Heart left ventricle (tissue), 16 donors: ENCODE results near the gene TAS1R3. TPM values are rescaled to one million over a fixed set of nuclear protein-coding genes. Genes with fewer than 3 reads are reported as not detected.

Experiments used
- ATAC-seq, 4 donors: fragments of 200-7000 bp; cut with Tn5 transposase; one replicate each; pipeline ENCODE4 v1.9.1; 2020 to 2022; ENCODE audit warnings: moderate library complexity in 4 of 4, mild to moderate bottlenecking in 3 of 4, moderate number of reproducible peaks in 1 of 4
- DNase-seq, 5 donors: peaks; one replicate each; pipeline ENCODE4 v3.0.0-alpha.2; 2020
- H3K27ac ChIP-seq, 12 donors: fragments of 200-600 bp; sonication (generic) in 4 of 12; one replicate each; pipeline versions ENCODE4 v1.5.0 to v1.8.0; 2016 to 2022; ENCODE audit warnings: mild to moderate bottlenecking in 2 of 12
- H3K27me3 ChIP-seq, 9 donors: fragments of 200-600 bp; sonication (generic) in 2 of 9; one replicate each; pipeline versions ENCODE4 v1.5.1 to v1.8.0; 2016 to 2022; ENCODE audit warnings: mild to moderate bottlenecking in 3 of 9
- H3K36me3 ChIP-seq, 9 donors: fragments of 200-600 bp; sonication (generic) in 2 of 9; one replicate each; pipeline versions ENCODE4 v1.5.0 to v1.8.0; 2018 to 2022; ENCODE audit warnings: mild to moderate bottlenecking in 2 of 9
- H3K4me1 ChIP-seq, 12 donors: fragments of 200-600 bp; sonication (generic) in 4 of 12; one replicate each; pipeline versions ENCODE4 v1.5.0 to v1.8.0; 2016 to 2022; ENCODE audit warnings: mild to moderate bottlenecking in 3 of 12
- H3K4me3 ChIP-seq, 12 donors: fragments of 200-600 bp; sonication (generic) in 4 of 12; one replicate each; pipeline versions ENCODE4 v1.5.0 to v1.8.0; 2017 to 2022; ENCODE audit warnings: mild to moderate bottlenecking in 9 of 12, moderate library complexity in 4 of 12
- H3K9me3 ChIP-seq, 12 donors: fragments of 200-600 bp; sonication (generic) in 4 of 12; one replicate each; pipeline versions ENCODE4 v1.5.0 to v1.8.0; 2016 to 2022; ENCODE audit warnings: mild to moderate bottlenecking in 1 of 12
- CTCF ChIP-seq, 12 donors: fragments of 200-600 bp; sonication (generic) in 4 of 12; IDR thresholded peaks; one replicate each; pipeline versions ENCODE4 v1.5.0 to v1.8.0; 2018 to 2022; ENCODE audit warnings: antibody characterized with exemption in 12 of 12, mild to moderate bottlenecking in 5 of 12
- POLR2A ChIP-seq, 2 donors: fragments of 450-650 bp; IDR thresholded peaks; one replicate each; pipeline ENCODE4 v1.6.1; 2017; ENCODE audit warnings: antibody characterized with exemption in 2 of 2, mild to moderate bottlenecking in 2 of 2, moderate library complexity in 2 of 2
- WGBS, 4 donors: extraction: QIAGEN DNeasy Blood & Tissue Kit in 2 of 4; methylation state at CpG; one replicate each; pipeline versions ENCODE4 v1.1.5 to v1.1.7; 2013 to 2018; 5-methylcytosine and 5-hydroxymethylcytosine counted together
- intact Hi-C, 10 donors: fragments of 100-400 bp; cut with DNase I; formaldehyde crosslinking; loops; one replicate each; pipeline versions ENCODE4 v1.11.1 to v1.14.2; 2022
- polyA plus RNA-seq, 2 donors: library from polyadenylated mRNA; stranded (reverse); fragments of 200-250 nt; gene quantifications; one replicate each; pipeline ENCODE4 v1.2.3, GENCODE V29; 2013
- total RNA-seq, 9 donors: library from RNA; depleted of rRNA in 2 of 9; stranded (reverse); fragments of >200 nt in 2 of 9; fragmentation: NEBNext Ultra II Directional in 3 of 9; extraction: Animal tissue kit (Norgen Biotek cat#: 25700) in 3 of 9; gene quantifications; one replicate each; pipeline versions ENCODE4 v1.1.0 to v1.2.4, GENCODE V29; 2016 to 2023
- donor health status: ischemic (EF 13 %, LVEDD 7.1; RV severe dilation, severe dysfunction).
- donor health status: healthy with polysubstance abuse.
- donor health status: DM: no; HTN: yes; CAD: no.
- donor health status: DM: no; HTN: no; CAD: no.
- donor health status: ischemic (EF 25% LVEDD 6.9; RV normal size, moderate dysfunction).
- donor health status: ischemic (EF 25% LVEDD 5.7; RV mildly dilated, moderate dysfunction).
- donor health status: healthy.
- donor health status: DM: yes; HTN: yes; CAD: no.
- donor health status: ischemic (EF 35%, LVEDD 5.7; RV mildly dilated, moderate dysfunction).
- donor health status: nonischemic (EF 11% LVEDD 7.7; RV severe dilation, severe dysfunction).
- donor health status: DM: yes; HTN: yes; CAD: no.
- donor health status: PGD.
- donor health status: ischemic (EF 29% LVEDD 5.4; RV normal size, mild dysfunction).
- donor health status: nonischemic (EF 23%, LVEDD 6.1; RV moderate dilation, normal function).

TAS1R3 gene
- total and polyA plus RNA-seq, 11 donors = 0.21 to 1.3 (median 0.38) TPM

GRCh38 chr1:1351511-1352427 is 20.7 kb downstream of the TAS1R3 start:
- ATAC-seq = peak; percentile 14 to 35 (median 20)
- no peak for TF ChIP-seq POLR2A (IDR thresholded peaks at IDR 0.05)
- no peak for TF ChIP-seq CTCF (IDR thresholded peaks at IDR 0.05)
- H3K27ac ChIP-seq = peak overlapping the region in 11 of 12 donors; percentile 9 to 79 (median 49)
- peaks cover under 1 to 42% (median 17%) of the 10 kb centered on the region in 9 donors for H3K27me3 ChIP-seq
- peak in 4 of 5 donors; percentile 64 to 86 (median 70) for DNase-seq
- H3K36me3 ChIP-seq = peaks cover 0 to 24% (median 0%) of the 10 kb centered on the region in 9 donors
- peaks cover 3 to 73% (median 47%) of the 10 kb centered on the region in 12 donors for H3K4me1 ChIP-seq
- WGBS, 4 donors = 51 to 68% (median 55%) methylated on average over 25 to 29 of the region's 29 CpGs
- peak overlapping the region in 3 of 12 donors; percentile 19 to 32 (median 23) for H3K4me3 ChIP-seq
- no peaks in the 10 kb centered on the region for H3K9me3 ChIP-seq
- intact Hi-C loops = no loop called here

GRCh38 chr1:1352786-1353388 is 21.8 kb downstream of the TAS1R3 start:
- Histone ChIP-seq H3K9me3 (no peaks in the 10 kb centered on the region), H3K4me1 (peaks cover 2 to 64% (median 37%) of the 10 kb centered on the region in 12 donors), H3K27ac (peak overlapping the region in 5 of 12 donors; percentile 2 to 79 (median 66)), H3K4me3 (peak overlapping the region in 2 of 12 donors; percentile 7 to 32), H3K36me3 (peaks cover 0 to 24% (median 0%) of the 10 kb centered on the region in 9 donors), H3K27me3 (peaks cover 4 to 46% (median 18%) of the 10 kb centered on the region in 9 donors)
- intact Hi-C loops = no loop called here
- no peak for DNase-seq
- TF ChIP-seq POLR2A (IDR thresholded peaks at IDR 0.05) (no peak), CTCF (IDR thresholded peaks at IDR 0.05) (no peak)
- 23 to 44% (median 31%) methylated on average over 3 to 5 of the region's 5 CpGs for WGBS, 4 donors
- no peak for ATAC-seq

- intact Hi-C loops = no loop called here
- no peak for ATAC-seq
- H3K9me3 ChIP-seq = no peaks in the 10 kb centered on the region
- peaks cover 0 to 24% (median 0%) of the 10 kb centered on the region in 9 donors for H3K36me3 ChIP-seq
- TF ChIP-seq CTCF (IDR thresholded peaks at IDR 0.05) (no peak), POLR2A (IDR thresholded peaks at IDR 0.05) (no peak)
- H3K4me3 ChIP-seq = peak overlapping the region in 3 of 12 donors; percentile 6 to 80 (median 7)
- no peak for DNase-seq
- WGBS, 4 donors = 28 to 44% (median 41%) methylated on average over 14 to 28 of the region's 28 CpGs
- H3K27ac ChIP-seq = peak overlapping the region in 2 of 12 donors; percentile 48 to 66
- peaks cover 4 to 52% (median 22%) of the 10 kb centered on the region in 9 donors for H3K27me3 ChIP-seq
- peaks cover 0 to 57% (median 33%) of the 10 kb centered on the region in 12 donors for H3K4me1 ChIP-seq
Measured at GRCh38 chr1:1353389-1354151, 22.5 kb downstream of the TAS1R3 start.
